Glutamatergic neuron (in vitro differentiated cells): ENCODE results near the gene TMEM116. TPM values are rescaled to one million over a fixed set of nuclear protein-coding genes. Genes with fewer than 3 reads are reported as not detected.
"Not testable (repeated sequence)": the region's sequence is repeated elsewhere in the genome, so short reads cannot be mapped to it uniquely, and the experiment has no call there.

Source experiments
- DNase-seq: peaks from one replicate; pipeline ENCODE4 v3.0.0; 2022
- H3K27ac Mint-ChIP-seq: one replicate; pipeline ENCODE4 v1.8.0; 2020; ENCODE audit warnings: mild to moderate bottlenecking, mixed read lengths, inconsistent platforms; ENCODE audit not compliant: unreplicated experiment
- H3K27me3 Mint-ChIP-seq: one replicate; pipeline ENCODE4 v1.8.0; 2020; ENCODE audit warnings: mild to moderate bottlenecking, moderate library complexity, mixed read lengths, inconsistent platforms; ENCODE audit not compliant: unreplicated experiment
- H3K36me3 Mint-ChIP-seq: one replicate; pipeline ENCODE4 v1.8.0; 2020; ENCODE audit warnings: mild to moderate bottlenecking, mixed read lengths, inconsistent platforms; ENCODE audit not compliant: unreplicated experiment
- H3K4me1 Mint-ChIP-seq: one replicate; pipeline ENCODE4 v1.8.0; 2020; ENCODE audit warnings: mild to moderate bottlenecking, low read depth, mixed read lengths, inconsistent platforms; ENCODE audit not compliant: unreplicated experiment
- H3K4me3 Mint-ChIP-seq: one replicate; pipeline ENCODE4 v1.8.0; 2020; ENCODE audit warnings: mild to moderate bottlenecking, mixed read lengths, inconsistent platforms; ENCODE audit not compliant: unreplicated experiment
- H3K9me3 Mint-ChIP-seq: one replicate; pipeline ENCODE4 v1.8.0; 2020; ENCODE audit warnings: mild to moderate bottlenecking, moderate library complexity, mixed read lengths, inconsistent platforms; ENCODE audit not compliant: unreplicated experiment
- total RNA-seq: library from RNA; stranded (reverse); fragmentation: NEBNext Ultra II Directional; extraction: Animal tissue kit (Norgen Biotek cat#: 25700); gene quantifications from one replicate; pipeline ENCODE4 v1.2.1, GENCODE V29; 2021; ENCODE audit not compliant: unreplicated experiment
- TF ChIP-seq, protein P1 (sequence below): fragments of 200-600 bp; sonication (generic); IDR thresholded peaks from one replicate; pipeline ENCODE4 v1.5.0; 2021; ENCODE audit not compliant: partially characterized antibody, unreplicated experiment

Gene TMEM116
- total RNA-seq, 1 donor from 2014 or later = 9.7 TPM

GRCh38 chr12:111995782-111996480, 17.0 kb downstream of the TMEM116 start:
- H3K27me3 Mint-ChIP-seq = no peaks in the 10 kb centered on the region
- H3K27ac Mint-ChIP-seq = no peak overlapping the region
- no peaks in the 10 kb centered on the region for H3K9me3 Mint-ChIP-seq
- TF ChIP-seq, protein P1, sequence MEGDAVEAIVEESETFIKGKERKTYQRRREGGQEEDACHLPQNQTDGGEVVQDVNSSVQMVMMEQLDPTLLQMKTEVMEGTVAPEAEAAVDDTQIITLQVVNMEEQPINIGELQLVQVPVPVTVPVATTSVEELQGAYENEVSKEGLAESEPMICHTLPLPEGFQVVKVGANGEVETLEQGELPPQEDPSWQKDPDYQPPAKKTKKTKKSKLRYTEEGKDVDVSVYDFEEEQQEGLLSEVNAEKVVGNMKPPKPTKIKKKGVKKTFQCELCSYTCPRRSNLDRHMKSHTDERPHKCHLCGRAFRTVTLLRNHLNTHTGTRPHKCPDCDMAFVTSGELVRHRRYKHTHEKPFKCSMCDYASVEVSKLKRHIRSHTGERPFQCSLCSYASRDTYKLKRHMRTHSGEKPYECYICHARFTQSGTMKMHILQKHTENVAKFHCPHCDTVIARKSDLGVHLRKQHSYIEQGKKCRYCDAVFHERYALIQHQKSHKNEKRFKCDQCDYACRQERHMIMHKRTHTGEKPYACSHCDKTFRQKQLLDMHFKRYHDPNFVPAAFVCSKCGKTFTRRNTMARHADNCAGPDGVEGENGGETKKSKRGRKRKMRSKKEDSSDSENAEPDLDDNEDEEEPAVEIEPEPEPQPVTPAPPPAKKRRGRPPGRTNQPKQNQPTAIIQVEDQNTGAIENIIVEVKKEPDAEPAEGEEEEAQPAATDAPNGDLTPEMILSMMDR = no peak
- no peaks in the 10 kb centered on the region for H3K36me3 Mint-ChIP-seq
- peaks cover 4% of the 10 kb centered on the region for H3K4me1 Mint-ChIP-seq
- no peak for DNase-seq
- H3K4me3 Mint-ChIP-seq = no peak overlapping the region

DNA sequence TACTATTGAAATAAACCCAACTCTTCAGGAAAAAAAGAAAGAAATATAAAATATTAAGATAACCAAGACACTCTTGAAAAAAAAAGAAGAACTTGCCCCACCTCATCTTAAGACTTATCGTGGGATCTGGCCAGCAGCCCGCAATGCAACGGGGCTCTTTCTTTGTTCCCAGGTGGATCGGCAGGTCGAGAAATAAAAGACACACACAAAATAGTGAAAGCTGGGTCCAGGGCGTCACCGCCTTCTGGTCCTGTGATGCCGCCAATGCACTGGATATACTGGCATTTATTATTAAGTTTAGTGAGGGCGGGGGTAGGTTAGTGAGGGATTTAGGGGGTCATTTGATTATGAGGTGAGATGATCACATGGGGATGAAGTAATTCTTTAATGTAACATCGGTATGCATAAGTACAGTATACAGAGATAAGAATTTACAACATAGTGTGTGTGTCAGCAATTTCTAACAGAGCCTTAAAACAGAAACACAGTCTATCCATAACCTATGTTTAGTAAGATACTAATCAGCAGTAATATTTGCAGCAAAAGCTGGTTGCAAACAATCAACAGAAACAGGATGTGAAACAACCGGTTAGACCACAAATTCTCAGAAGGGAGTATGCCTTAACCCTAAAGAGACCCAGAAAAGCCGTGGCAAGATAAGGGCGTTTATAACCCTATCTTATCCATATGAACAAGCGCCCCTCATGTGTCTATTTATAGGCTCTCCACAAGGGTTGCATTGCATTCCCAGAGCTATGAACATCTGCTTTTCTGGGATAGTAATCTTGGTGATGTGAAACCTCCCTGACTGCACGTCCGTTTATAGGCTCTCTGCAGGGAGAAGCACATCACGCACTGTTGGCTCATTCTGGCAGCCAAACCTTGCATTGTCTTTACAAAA, 18.5 kb downstream of the TMEM116 start:
- not testable (repeated sequence) for H3K4me1 Mint-ChIP-seq, H3K4me3 Mint-ChIP-seq, H3K27me3 Mint-ChIP-seq, H3K9me3 Mint-ChIP-seq, H3K27ac Mint-ChIP-seq, H3K36me3 Mint-ChIP-seq, DNase-seq

DNA sequence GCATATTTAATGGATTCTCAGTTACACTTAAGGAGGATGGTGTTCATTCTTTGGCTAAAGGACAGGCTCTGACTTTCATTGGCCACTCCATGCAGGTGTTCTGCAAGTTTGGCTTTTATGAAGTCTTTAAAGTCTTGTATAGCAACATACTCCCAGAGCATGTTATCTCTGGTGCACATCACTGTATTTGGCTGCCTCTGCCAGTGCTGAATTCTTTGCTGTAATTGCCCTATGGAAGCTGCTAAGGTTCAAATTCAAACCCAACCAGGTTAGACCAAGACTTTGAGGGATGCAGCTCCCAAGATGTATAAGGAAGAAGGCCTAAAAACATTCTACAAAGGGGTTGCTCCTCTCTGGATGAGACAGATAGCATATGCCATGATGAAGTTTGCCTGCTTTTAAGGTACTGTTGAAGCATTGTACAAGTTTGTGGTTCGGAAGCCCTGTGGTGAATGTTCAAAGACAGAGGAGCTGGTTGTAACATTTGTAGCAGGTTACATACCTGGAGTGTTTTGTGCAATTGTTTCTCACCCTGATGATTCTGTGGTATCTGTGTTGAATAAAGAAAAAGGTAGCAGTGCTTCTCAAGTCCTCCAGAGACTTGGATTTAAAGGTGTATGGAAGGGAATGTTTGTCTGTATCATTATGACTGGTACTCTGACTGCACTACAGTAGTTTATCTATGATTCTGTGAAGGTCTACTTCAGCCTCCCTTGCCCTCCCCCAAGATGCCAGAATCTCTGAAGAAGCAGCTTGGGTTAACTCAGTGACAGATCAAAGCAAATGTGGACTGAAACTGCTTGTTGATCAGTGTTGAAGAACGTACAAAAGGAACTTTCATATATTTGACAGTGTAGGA, 19.4 kb downstream of the TMEM116 start:
- H3K4me3 Mint-ChIP-seq = no peak overlapping the region
- TF ChIP-seq, protein P1 = no peak
- no peaks in the 10 kb centered on the region for H3K9me3 Mint-ChIP-seq
- no peaks in the 10 kb centered on the region for H3K27me3 Mint-ChIP-seq
- H3K27ac Mint-ChIP-seq = no peak overlapping the region
- H3K36me3 Mint-ChIP-seq = no peaks in the 10 kb centered on the region
- DNase-seq = no peak
- peaks cover 4% of the 10 kb centered on the region for H3K4me1 Mint-ChIP-seq

- TF ChIP-seq, protein P1 = no peak
- H3K4me1 Mint-ChIP-seq = peaks cover 4% of the 10 kb centered on the region
- DNase-seq = no peak
- H3K9me3 Mint-ChIP-seq = no peaks in the 10 kb centered on the region
- H3K27ac Mint-ChIP-seq = no peak overlapping the region
- H3K36me3 Mint-ChIP-seq = no peaks in the 10 kb centered on the region
- H3K27me3 Mint-ChIP-seq = no peaks in the 10 kb centered on the region
- H3K4me3 Mint-ChIP-seq = no peak overlapping the region
Measured at GRCh38 chr12:111992464-111992863, 20.5 kb downstream of the TMEM116 start.

DNA sequence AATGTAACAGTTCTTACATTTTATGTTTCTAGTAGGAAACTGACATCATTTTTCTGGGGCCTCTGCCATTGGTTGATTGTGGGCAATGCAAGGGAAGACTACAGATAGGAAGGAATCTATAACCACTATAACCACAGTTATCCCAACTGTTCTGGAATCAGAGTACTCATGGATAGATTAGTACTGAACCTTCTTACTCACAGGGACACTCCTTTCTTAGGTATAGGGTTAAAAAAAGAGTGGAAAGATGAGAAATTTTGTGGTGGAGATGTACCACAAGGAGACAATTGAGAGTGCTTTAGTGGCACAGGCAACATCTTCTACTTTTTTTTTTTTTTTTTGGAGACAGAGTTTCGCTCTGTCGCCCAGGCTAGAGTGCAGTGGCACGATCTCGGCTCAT, 21.0 kb downstream of the TMEM116 start:
- Mint-ChIP-seq H3K27ac (no peak overlapping the region), H3K36me3 (no peaks in the 10 kb centered on the region), H3K4me3 (no peak overlapping the region), H3K4me1 (peaks cover 4% of the 10 kb centered on the region), H3K9me3 (no peaks in the 10 kb centered on the region), H3K27me3 (no peaks in the 10 kb centered on the region)
- no peak for DNase-seq
- TF ChIP-seq, protein P1 = no peak
